D341Med (cell line): Measurements from ENCODE around the gene CEACAM18.
"Not testable (repeated sequence)": the region's sequence is repeated elsewhere in the genome, so short reads cannot be mapped to it uniquely, and the experiment has no call there.

ENCODE experiments used
- DNase-seq: peaks from one replicate; pipeline ENCODE4 v3.0.0; 2012; ENCODE audit warnings: low spot score

The CEACAM18 gene

DNA sequence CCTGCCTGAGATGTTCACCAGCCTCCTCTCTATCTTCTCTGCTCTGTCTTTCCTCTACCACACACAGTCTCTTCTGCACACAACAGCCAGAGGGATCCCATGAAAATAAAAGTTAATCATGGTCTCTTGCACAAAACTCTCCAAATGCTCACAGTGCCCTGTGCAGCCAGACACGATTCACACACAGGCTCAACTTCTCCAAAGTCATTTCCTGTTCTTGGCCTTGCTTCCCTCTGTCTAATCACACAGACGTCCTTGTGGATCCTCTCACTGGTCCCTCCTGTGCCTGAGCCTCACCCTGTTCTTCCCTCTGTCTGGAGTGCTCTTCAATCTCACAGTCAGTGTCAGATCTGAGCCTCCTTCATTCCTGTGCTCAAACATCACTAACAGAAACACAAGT is 15.4 kb downstream of the CEACAM18 start:
- DNase-seq, result no peak

DNA sequence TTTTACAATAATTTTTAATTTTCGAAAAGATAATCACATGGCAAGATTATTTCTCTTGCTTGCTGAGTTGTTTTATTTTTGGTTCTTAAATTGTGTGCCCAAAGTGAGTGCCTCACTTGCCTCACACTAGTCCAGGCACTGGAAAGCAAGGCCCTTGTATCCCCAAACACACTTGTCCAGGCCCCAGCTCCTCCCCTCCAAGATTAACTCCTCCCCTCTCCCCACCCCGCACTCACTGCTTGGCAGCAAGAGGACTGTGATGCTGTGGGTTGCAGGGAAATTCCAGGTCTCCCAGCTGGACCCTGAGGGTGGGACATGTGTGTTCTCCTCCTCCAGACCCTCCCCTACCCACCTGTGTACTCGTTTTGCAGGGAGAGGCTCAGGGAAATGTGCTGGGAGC is 19.3 kb downstream of the CEACAM18 start:
- DNase-seq, result no peak

DNA sequence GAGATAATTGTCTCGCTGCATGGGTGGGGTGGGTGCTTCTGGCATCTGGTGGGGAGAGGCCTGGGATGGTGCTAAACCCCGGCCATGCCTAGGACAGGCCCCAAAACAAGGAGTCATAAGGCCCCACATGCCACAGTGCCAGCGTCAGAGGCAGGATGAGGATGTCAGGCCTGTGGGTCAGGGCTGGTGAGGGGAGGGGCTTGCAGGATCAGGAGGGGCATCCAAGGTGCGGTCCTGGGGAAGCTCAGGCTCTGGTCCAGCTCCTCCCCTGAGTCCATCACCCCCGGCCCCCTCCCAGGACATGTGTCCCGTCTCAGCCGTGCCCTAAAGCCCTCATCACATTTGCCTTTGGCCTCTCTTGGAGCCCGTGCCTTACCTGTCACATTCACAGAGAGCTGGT is 22.6 kb downstream of the CEACAM18 start:
- not testable (repeated sequence) for DNase-seq

DNA sequence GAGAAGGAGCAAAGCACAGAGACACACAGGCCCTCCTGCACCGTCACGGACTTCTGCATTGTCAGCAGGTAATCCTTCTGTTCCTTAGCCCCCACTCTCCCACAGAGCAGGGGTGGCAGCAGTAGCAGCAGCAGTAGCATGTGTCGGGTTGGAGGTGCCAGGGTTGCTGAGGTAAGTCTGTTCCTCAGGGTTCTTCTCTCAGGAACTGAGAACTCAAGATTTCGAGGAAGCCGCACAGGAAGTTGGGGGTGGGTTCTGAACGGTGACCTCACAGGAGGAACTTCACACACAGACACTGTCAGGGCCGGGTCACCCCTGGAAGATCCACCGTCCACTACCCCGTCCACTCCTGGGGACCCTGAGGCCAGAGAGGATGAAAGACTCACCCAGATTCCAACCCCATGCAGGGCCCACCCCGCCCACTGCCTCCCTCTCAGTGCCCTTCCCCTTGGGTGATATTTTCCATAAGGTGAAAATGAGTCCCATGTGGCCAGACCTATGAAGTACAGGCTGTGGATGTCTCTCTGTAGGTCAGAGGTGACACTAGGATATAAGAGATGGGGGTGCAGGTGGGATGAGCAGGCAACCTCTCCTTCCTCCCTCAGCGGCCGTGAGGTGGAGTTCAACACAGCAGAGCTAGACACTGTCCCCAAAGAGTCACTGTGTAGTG is 23.4 kb downstream of the CEACAM18 start, which contains the start of gene SIGLEC12:
Gene SIGLEC12 (minus strand): TSS at position 207 of the 670 bp plus-strand sequence. CDS start 67 bp downstream, at position 140.
- DNase-seq, result no peak

DNA sequence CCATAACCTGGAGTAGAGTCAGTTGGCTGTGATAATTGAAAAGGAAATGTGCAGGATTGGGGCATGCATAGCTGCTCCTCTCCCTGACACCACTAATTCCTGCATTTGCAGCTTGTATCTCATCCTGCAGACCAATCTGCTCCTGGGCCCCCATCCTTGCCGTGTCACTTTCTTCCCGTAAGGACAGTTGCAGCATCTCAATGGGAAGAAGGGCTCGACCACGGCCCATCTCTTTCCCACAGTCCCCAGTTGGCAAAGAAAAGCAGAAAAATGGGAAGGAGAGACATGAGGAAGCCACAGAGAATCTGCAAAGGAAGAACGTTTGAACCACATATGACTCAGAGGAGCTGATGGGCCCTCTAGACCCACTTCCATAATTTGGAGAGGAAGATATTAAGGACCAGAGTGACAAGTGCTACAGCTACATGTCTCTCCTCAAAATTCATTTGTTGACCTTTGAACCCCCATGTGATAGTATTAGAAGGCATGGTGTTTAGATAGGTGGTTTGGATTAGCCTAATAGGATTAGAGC is 25.0 kb downstream of the CEACAM18 start:
- DNase-seq, result no peak

DNA sequence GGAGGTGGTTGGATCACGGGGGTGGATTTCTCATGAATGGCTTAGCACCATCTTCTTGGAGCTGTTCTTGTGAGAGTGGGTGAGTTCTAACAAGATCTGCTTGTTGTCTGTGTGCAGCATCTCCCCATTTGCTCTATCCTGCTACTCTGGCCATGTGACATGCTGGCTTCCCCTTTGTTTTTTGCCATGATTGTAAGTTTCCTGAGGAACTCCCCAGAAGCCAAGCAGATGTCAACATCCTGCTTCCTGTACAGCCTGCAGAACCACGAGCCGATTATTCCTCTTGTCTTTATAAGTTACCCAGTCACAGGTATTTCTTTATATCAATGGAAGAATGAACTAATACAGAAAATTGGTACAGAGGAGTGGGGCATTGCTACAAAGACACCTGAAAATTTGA is 25.6 kb downstream of the CEACAM18 start:
- no peak for DNase-seq

DNA sequence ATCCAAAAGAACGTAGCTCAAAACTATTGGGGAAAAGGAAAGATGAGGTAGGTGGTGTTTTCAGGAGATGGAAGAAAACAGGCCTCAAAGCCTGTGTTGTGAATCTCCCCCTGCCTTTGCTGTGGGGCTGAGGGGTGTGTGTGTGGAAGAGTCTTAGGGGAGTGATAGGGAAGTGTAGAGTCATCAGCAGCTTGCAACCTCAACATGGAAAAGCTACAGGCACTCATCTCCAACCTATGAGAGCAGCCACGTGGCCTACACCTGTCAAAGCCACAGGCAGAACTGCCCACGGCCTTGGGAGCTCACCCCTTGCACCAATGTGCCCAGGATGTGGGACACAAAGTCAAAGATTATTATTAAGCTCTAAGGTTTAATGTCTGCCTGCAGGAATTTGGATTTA is 27.6 kb downstream of the CEACAM18 start:
- DNase-seq, result no peak

DNA sequence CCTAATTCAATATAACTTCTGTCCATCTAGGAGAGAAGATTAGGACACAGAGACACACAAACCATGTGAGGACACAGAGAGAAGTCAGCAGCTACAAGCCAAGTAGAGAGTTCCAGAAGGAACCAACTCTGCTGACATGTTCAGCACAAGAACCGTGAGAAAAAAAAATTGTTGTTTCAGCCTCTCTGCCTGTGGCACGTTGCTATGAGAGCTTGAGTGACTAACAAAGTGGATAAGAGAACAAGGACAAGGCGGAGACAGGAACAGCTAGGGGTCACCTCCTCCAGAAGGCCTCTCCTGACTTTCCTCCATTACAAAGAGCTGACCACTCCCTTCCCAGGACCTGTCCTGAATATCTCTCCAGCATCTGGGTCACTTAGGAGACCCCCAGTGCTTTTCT is 28.9 kb downstream of the CEACAM18 start:
- DNase-seq, result no peak

DNA sequence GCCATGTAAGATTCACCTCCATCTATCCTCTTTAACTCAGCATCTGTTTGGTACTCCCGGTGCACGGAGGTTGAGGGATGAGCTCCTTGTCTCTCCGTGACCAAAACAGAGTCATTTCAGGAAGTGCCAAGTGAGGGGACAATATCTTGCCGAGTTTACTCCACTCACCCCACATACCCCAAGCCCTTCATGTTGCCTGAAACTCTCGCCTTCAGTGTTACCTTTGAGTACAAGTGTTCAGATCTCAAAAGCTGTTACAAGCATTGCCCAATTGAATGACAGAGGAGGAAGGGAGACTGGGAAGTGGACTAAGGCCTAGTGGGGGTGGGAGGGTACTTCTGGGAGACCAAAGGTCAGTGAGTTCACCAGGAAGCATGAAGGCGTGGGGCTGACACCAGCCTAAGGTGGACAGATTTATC is 29.3 kb downstream of the CEACAM18 start:
- DNase-seq, result no peak

DNA sequence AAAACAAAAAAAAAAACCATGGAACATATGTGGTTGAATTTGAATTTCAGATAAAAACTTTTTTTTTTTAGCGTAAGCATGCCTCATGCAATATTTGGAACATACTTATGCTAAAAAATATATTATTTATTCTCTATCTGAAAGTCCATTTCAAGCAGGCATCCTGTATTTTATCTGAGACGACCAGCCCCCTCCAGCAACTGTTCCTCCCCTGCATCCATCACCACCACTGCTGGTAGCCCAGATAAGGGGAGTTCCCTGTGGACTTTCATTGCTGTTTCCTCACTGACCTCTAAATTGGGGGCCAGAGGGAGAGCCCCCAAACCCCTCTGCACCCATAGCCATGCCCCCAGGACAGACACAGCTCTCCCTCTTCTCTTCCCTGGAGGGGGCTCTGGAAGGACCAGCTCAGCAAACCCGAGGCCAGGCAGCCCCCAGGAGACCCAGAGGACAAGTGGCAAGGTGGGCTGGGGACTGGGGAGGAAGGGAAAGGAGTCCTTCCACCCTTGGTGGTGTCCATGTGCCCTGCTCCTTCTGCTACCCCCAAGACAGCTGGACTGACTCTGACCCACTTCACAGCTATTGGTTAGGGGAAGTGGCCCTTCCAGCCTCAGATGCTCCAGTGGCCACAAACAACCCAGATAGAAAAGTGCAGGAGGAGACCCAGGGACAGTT is 29.9 kb downstream of the CEACAM18 start:
- no peak for DNase-seq

DNA sequence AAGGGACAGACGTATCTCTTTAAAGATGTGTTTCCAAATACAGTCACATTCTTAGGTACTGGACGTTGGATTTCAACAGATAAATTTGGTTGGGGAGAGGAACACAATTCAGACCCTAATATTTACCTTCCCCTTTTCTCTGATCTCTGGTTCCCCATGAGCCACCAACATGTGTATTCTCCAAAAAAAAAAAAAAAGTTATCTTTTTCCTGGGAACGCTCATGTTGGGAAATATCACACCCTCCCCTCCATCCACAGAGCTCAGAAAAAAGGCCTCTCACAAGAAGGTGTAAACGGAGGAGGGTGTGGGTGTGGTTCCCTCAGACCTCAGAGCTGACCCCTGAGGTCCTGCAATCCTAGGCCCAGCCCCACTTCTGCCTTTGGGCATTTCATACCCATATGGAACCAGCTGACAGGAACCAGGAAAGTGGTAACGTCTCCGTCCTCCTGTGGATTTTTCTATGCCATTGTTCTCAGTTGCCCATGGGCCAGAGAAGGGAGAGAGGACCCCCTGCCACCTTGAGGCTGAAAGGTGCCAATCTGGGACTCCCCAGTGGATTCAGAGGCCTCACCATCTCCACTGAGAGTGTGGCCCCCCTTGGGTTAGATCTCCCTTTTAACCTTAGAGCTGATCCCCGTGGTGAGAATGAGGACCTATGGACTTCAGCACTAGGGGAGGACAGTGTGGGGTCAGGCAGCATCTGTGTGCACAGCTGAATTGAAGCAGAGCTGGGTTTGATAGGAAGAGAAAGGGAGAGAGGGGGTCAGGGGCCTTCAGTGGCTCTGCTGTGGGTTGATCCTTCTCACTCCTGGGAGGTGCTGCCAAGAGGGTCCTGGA is 31.7 kb downstream of the CEACAM18 start:
- DNase-seq, result no peak

DNA sequence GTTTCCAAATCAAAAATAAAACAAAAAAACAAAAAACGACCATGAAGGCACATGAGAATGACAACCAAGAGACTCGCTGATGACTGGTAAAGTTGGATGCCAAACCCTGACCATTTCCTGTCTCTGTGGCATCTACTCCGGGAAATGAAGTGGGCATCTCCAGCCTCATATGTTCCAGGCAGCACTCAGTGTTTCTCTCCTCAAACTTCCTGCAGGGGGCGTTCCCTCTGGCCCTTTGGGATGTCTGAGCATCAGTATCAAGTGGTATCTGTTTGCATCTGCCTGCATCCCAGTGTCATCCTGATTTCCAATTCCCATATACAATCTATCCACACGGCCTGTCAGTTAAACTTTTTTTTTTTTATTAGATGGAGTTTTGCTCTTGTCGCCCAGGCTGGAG is 33.0 kb downstream of the CEACAM18 start:
- peak; percentile 59 for DNase-seq

DNA sequence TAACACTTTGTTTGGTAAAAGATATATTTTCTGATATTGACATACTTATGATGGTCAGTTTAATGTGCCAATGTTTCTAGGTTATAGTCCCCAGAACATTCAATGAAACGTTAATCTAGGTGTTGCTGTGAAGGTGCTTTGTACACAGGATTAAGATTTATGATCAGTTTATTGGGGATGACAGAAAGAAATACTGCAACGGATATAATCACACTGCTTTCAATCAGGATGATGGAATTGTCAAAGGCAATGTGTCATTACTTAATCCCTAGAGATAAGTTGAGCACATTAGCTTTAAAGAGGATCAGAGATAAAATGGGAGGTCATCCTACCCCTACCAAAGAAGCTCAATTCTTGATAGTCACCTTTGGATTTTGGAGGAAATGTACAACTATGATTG is 35.6 kb downstream of the CEACAM18 start:
- DNase-seq, result no peak

DNA sequence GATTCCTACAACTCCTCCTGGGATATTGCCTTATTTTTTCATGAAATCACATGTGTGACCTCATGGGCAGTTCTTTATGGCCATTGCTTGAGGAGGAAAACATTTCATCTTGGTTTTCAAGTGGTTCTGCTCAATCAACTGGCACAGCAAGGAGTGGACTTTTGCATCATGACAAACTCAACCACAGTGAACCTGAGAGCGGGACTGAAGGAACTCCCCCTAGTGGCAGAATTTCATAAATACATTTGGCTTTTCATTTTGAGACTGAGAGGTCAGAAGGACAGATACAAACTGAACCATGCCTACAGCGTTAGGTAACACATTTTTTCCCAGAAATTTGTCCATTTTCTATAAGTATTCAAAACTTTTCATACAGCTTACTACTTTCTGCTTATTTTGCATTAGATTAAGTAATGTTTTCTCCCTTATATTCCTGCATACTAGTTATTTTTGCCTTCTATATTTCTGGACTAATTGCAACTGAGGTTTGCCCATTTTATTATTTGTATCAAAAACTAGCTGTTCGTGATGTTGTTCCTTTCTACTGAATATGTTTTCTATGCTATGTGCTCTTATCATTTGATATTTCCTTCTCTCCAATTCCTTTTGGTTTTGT is 36.6 kb downstream of the CEACAM18 start:
- DNase-seq, result peak; percentile 53

DNA sequence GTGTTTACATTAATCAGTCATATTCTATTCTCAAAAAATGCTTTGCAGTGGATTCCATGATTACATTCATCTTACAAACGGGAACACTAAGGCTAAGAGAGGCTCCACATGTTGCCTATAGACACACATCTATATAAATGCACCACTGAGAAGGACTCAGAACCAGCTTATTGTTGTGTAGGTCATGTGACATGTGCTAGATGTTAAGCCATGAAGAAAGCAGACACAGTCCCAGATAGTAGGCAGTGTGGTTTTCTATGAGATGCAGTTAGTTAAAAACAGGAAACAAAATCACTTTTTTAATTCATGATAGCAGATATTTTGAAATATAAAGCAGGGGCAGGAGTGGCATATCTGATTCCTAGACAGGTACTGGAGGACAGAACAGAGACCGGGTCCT is 42.4 kb downstream of the CEACAM18 start:
- no peak for DNase-seq

DNA sequence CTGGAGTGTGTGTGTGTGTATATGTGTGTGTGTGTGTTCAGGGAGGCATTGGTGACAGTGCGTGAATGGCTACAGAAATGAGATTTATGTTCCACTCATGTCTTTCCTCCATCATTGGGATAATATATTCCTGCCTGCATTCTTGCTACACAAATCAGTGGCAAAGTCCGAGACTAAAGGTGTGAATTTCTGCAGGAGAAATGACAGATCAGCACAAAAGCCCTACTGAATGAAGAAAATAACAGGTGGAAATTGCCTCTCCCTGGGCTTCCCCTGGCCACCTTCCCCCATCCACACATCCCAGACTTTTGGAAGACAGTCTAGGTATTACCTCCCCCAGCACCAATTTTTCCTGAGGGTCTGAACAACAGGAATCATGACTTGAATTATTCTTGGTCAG is 43.0 kb downstream of the CEACAM18 start:
- DNase-seq, result no peak

DNA sequence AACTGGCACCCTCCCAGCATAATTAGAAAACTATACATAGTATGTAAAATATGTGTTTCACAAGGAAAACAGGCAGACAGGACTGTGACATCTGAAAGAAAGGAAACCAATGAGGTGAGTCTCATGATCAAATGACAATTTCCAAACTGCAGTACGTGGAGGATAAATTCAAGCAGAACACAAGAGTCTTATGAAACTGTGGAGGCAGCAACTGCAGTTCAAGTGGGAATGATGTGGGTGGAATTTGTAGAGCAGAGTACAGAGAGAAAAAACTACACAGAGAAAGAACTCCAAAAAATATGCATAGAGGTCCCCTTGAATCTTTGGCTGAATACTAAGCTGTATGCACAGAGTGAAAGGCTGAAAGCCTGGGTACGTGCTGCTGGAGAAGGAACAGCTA is 43.4 kb downstream of the CEACAM18 start:
- no peak for DNase-seq

DNA sequence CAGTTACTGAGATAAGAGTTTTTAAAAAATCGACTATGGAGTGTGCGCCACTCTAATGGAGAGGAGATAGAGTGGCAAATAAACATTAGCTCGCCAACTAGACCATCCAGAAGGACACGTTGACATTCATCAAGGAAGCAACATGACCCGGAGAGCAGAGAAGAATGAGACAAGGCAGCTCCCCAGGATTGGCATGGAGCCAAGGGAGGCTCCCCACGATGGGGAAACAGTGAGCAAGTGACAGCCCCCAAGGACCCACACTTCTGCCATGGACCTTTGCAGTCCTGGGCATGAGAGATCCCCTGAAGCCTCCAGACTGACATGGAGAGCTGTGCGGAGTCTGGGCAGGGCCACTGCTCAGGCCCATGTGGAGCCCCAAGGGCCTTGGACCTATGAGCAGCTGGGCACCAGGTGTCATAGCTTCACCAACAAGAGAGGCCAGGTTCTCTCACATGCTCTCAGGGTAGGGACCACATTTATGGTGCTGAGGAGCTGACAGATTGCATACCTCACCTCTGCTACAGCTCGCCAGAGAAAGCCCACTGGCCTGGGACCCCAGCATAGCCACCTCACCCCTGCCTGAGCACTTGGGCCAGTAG is 46.4 kb downstream of the CEACAM18 start:
- no peak for DNase-seq

DNA sequence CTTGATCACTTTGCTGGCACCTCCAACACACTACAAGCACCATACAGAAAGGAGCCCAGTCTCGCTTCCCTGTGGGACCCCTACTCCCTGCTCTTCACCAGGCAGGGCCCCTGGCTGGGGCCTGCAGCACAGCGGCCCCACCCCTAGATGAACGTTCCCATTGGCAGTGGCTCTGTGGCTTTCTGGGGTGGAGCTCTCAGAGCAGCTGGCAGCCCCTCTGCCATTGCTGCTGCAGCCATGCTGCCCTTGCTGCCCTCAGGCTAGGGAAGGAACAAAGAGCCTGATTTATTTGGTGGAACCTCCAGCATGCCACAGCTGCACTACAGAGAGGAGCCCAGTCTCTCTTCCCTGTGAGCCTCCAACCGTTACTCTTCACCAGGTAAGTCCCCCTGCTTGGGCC is 47.3 kb downstream of the CEACAM18 start:
- no peak for DNase-seq

DNA sequence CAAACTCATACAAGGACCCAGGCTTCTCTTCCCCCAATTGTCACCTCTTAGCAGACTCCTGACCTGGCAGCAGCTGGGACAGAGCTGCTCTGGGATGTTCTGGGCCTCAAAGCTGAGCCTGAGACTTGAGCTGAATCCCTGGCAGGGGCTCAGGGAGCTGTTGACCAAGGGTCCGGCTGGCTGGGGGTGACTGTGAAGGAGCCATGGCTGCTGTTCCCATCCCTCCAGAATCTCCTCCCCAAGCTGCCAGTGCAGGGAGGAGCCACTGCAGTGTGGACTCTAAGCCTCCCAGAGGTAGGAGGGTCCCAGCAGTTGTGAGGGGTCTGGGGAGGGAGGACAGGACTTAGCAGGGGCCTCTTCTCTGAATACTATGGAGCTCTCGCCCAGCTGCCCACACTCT is 51.0 kb downstream of the CEACAM18 start:
- no peak for DNase-seq

DNA sequence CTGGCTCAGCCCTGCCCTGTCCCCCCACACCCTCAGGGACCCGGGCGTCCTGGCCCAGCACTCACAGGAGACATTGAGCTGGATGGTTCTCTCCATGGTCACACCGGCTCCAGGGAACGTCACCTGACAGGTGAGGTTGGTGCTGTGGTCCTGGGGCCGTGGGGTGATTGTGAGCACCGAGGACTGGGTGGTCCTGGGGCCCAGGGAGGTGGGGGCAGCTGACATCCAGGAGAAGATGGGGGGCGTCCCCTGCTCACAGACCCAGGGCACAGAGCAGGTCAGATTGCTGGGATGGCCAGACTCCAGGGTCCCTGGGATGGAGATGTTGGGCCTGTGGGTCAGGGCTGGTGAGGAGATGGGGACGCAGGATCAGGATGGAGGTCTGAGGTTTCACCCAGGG is 52.3 kb downstream of the CEACAM18 start:
- DNase-seq, result no peak
